Activated effector memory CD4-positive, alpha-beta T cell treated with Interleukin-2 at 50 U/mL for 16 hours (primary cell): ENCODE data around the gene ECD.

Experiments
- DNase-seq: peaks from one replicate; pipeline ENCODE4 v3.0.0-alpha.2; 2020

Gene ECD

DNA sequence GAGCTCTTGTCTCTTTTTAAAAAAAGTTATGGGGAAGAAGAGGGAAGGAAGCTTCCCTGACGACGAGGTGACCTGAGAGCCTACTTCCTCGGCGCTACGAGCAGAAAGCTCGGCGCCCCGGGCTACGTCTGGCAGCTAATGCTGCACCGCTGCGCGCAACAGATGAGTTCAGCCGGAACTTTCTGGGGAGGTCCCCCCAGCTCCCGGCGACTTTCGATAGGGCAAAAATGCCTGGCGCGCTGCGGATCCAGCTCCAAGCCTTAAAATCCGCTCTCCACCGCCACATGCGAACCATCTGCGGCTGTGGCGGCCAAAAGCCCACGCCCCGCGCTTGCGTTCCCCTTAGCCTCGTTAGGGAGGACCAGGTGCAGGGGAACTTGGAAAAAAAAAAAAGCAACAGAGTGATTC is 71.8 kb downstream of the ECD start:
- peak; percentile 60 for DNase-seq

DNA sequence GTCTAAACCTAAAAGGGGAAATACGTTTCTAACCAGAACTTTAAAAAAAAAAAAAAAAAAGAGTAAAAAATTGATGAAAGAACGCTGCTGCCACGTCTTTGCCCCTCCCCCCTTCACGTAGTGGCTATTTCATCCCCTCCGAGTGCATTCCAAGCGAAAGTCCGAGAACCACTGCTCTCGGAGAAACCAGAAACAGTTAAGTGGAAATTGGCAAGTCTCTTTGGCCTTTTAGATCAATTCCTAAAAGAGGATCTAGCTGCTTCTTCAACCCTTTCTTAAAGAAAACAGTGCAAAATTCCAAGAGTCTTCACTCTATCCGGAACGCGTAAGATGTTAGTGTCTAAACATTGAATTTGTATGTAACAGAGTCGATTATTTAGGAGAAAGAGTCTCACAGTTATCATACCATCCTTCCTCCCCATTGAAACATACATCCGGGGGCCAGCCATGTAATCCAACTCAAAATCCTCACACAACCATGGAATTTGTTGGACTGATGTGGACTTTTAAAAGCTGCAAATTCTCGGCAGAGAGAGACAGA is 72.3 kb downstream of the ECD start:
- peak; percentile 9 for DNase-seq

DNA sequence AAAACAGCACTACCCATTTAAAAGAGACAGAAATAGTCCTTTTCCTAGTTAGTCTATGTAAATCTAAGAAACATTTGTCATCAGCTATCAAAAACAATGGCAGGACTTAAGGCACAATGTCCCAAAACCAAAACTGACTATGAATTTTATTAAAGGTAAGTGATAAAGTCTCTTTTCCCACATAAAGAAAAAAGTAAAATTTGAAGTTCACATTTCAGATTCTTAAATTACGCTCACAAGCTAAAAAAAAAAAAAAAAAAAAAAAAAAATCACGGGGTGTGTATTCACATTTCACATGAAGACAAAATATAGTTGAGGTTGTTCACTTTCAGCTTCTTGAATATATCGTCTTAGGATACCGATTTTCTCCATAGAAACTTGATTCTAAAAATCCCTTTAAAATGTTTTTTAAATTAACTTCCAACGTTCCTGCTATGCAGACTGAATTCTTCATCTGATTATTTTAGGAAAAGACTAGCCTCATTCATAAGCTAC is 72.8 kb downstream of the ECD start:
- DNase-seq: no peak

DNA sequence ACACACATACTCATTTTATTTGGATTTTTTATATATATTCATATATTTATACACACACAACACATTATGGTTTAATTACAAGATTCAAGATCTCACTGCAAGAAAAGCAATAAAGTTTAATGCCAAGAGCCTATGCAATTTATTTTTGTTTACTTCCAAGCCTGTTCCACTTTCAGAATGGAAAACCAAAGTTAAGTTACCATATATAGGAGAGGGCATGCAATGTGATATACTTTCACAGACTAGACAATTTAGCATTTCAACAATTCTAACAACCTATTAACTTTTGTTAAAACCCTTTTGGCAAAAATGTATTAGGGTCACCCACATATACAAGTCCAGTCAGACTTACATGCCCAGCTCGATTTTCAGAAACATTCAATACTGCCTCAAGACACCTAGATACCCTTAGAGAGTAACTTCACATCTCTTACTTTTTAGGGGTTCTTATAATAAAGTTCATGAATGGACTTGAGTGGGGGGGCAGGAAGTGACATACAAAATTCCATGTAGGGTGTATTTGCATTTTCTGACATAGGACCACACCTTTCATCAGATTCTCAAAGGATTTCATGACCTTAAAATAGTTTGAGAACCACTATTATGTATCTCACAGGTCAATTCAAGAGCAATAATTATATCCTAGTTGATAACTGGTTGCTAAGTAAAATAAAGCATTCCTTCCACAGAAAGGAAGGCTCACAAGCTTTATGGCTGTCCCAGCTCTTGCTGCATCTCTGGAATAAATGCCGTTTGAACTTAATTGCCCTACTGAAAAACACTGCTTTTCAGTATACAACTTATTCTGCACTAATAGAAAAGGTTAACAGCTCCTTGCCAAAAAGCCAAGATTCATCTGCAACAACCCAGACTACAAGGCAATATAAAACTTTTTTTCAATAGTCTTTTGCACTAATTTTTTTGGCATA is 73.6 kb downstream of the ECD start:
- DNase-seq: no peak

DNA sequence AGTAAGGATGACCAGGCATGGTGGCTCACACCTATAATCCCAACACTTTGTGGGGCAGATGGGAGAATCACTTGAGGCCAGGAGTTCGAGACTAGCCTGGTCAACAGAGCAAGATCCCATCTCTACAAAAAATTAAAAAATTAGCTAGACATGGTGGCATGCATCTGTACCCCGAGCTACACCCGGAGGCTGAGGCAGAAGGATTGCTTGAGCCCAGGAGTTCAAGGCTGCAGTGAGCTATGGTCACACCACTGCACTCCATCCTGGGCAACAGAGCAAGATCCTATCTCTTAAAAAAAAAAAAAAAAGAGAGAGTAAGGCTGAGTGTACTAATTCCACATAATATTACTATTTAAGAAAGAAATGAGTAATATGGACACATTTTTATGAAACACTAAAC is 75.0 kb downstream of the ECD start:
- DNase-seq: no peak

DNA sequence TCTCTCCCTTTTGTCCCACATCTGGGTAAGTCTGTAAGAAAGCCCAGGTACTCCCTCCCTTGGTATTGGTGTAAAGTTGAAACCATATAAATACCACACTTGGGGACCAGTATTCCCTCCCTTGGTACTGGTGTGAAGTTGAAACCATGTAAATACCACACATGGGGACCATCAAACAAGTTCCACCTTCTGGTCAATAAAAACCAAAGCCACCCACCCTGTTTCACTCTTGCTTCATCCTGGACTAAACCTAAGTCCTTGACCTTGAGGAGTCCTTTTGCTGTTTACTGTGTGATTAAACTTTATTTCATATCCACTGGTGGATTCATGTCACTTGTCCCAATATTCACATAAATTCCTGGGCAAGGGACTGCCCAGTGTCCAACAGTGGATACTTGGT is 79.5 kb downstream of the ECD start:
- DNase-seq: no peak

DNA sequence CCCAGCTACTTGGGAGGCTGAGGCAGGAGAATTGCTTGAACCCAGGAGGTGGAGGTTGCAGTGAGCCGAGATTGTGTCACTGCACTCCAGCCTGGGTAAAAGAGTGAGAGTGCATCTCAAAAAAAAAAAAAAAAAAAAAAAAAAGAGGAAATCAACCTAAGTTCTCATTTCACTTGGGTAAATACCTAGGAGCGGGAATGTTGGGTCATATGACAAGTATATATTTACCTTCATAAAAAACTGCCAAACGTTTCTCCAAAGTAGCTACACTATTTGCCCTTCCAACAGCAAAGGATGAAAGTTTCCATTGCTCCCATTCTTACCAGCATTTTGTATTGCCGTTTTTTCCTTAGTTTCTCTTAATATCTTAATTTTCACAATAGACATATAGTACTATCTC is 81.0 kb downstream of the ECD start:
- no peak for DNase-seq

DNA sequence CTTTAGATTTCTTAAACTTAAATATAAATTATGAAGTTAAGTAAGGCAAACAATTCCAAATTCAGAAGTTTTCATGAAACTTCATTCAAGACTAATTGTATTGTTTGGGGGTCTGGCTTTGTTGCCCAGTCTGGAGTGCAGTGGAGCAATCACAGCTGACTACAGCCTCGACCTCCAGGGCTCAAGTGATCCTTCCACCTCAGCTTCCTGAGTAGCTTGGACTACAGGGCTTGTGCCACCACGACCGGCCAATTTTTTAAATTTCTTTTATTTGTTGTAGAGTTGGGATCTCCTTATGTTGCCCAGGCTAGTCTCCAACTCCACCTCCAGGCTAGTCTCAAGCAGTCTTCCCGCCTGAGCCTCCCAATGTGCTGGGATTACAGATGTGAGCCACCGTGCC is 83.6 kb downstream of the ECD start:
- DNase-seq: no peak
